Endothelial cell of umbilical vein (primary cell): ENCODE measurements around the gene IGFBP3.

Experiments
- CTCF ChIP-seq, 2 donors: IDR thresholded peaks; 1 replicate in 1 of 2; 2 replicates in 1 of 2; pipeline ENCODE4 v1.5.1; 2011; ENCODE audit warnings: low read length in 2 of 2, mild to moderate bottlenecking in 2 of 2, moderate library complexity in 2 of 2, control low read depth in 1 of 2, inconsistent platforms in 1 of 2, low read depth in 1 of 2; ENCODE audit not compliant: insufficient read depth in 1 of 2; ENCODE audit errors: extremely low read depth in 1 of 2
- POLR2A ChIP-seq: IDR thresholded peaks from 2 replicates; pipeline ENCODE4 v1.6.1; 2012; ENCODE audit warnings: low read depth, mild to moderate bottlenecking, control low read depth, low read length
- POLR2AphosphoS5 ChIP-seq: IDR thresholded peaks from 2 replicates; pipeline ENCODE4 v1.6.1; 2012; ENCODE audit warnings: low read depth, mild to moderate bottlenecking, control low read depth, low read length, moderate library complexity; ENCODE audit not compliant: insufficient read depth

GRCh38 chr7:45912972-45913371, 8.1 kb downstream of the IGFBP3 start:
- TF ChIP-seq POLR2A (no peak), CTCF (IDR thresholded peaks at IDR 0.05; ENCODE audit: extremely low read depth in 1 of 2, insufficient read depth in 1 of 2, low read depth in 1 of 2, low read length in 2 of 2) (no peak), POLR2AphosphoS5 (no peak)
